K562 (cell line): ENCODE results near the gene UBE2J2. TPM values are rescaled to one million over a fixed set of nuclear protein-coding genes. Genes with fewer than 3 reads are reported as not detected.
"Not testable (repeated sequence)": the region's sequence is repeated elsewhere in the genome, so short reads cannot be mapped to it uniquely, and the experiment has no call there.

Experiments used
- ATAC-seq: fragments of 200-7000 bp; cut with Tn5 transposase; 3 replicates; pipeline ENCODE4 v1.9.1; 2020; ENCODE audit warnings: moderate library complexity
- BruUV-seq: library from RNA; stranded (reverse); fragments of 400-500 nt; replicated peaks from 2 replicates; lab custom pipeline; 2021; lab: Mats Ljungman, UMichigan
- CTCF ChIA-PET: fragments of 300-600 bp; formaldehyde crosslinking; extraction: SDS; loops from one replicate; lab custom pipeline; 2021; ENCODE audit warnings: low intra/inter-chr PET ratio; lab: Yijun Ruan, JAX
- POLR2A ChIA-PET: fragments of 300-600, 350-650 bp; sonication (Branson Sonifier 250); formaldehyde crosslinking; extraction: SDS; loops from one replicate; lab custom pipeline; 2021; ENCODE audit warnings: antibody characterized with exemption, inconsistent platforms; lab: Yijun Ruan, JAX
- DNase-seq, 4 experiments: peaks; one replicate each; pipeline versions ENCODE4 v3.0.0 to v3.0.0-alpha.2; 2011 to 2018; ENCODE audit warnings: low spot score in 3 of 4, mixed read lengths in 3 of 4; ENCODE audit errors: extremely low read depth in 1 of 4
- FAIRE-seq: peaks from 2 replicates; lab custom pipeline; 2011; peaks lifted over from hg19 to GRCh38; lab: Jason Lieb, UNC
- H2AFZ ChIP-seq: 2 replicates; pipeline ENCODE4 v1.6.0; 2011; ENCODE audit warnings: low read depth, low read length, control low read depth, inconsistent platforms
- H3K27ac ChIP-seq: fragments of 200-600 bp; 3 replicates; pipeline ENCODE4 v1.8.0; 2011; ENCODE audit warnings: low read depth, mild to moderate bottlenecking, control low read depth, inconsistent platforms, low read length, moderate library complexity, mixed read lengths; ENCODE audit errors: extremely low read depth
- H3K27me3 ChIP-seq, 2 experiments: fragments of 300-600 bp in 1 of 2; 2 replicates in 1 of 2; 3 replicates in 1 of 2; pipeline versions ENCODE4 v1.6.0 to v1.8.0; 2011; ENCODE audit warnings: inconsistent platforms in 2 of 2, low read length in 2 of 2, mild to moderate bottlenecking in 1 of 2, mixed read lengths in 1 of 2, moderate library complexity in 1 of 2; ENCODE audit not compliant: control insufficient read depth in 2 of 2, insufficient read depth in 2 of 2
- H3K36me3 ChIP-seq: fragments of 300-600 bp; 3 replicates; pipeline ENCODE4 v1.8.0; 2011; ENCODE audit warnings: mild to moderate bottlenecking, low read length, inconsistent platforms; ENCODE audit not compliant: control insufficient read depth, insufficient read depth
- H3K4me1 ChIP-seq, 2 experiments: fragments of 200-600 bp in 1 of 2; replicated peaks in 1 of 2; 2 replicates in 1 of 2; 3 replicates in 1 of 2; pipeline versions ENCODE4 v1.5.1 to v1.8.0; 2011; ENCODE audit warnings: inconsistent platforms in 2 of 2, low read length in 2 of 2, mild to moderate bottlenecking in 1 of 2, mixed read lengths in 1 of 2, moderate library complexity in 1 of 2; ENCODE audit not compliant: control insufficient read depth in 2 of 2, insufficient read depth in 2 of 2
- H3K4me2 ChIP-seq: 2 replicates; pipeline ENCODE4 v1.6.1; 2011; ENCODE audit warnings: low read length, control low read depth, inconsistent platforms, mixed read lengths; ENCODE audit not compliant: insufficient read depth
- H3K4me3 ChIP-seq: fragments of 200-600 bp; sonication (generic), shearing (Covaris generic); 2 replicates; pipeline ENCODE4 v1.5.1; 2016; ENCODE audit warnings: control low read depth, inconsistent platforms
- H3K79me2 ChIP-seq: fragments of 200-600 bp; 3 replicates; pipeline ENCODE4 v1.8.0; 2011; ENCODE audit warnings: low read length, inconsistent platforms; ENCODE audit not compliant: control insufficient read depth, insufficient read depth
- H3K9ac ChIP-seq, 2 experiments: 2 replicates each; pipeline versions ENCODE4 v1.6.0 to v1.6.1; 2011; ENCODE audit warnings: low read depth in 2 of 2, low read length in 2 of 2, control low read depth in 1 of 2, inconsistent platforms in 1 of 2, mild to moderate bottlenecking in 1 of 2, mixed read lengths in 1 of 2; ENCODE audit not compliant: insufficient read depth in 1 of 2
- H3K9me1 ChIP-seq: one replicate; pipeline ENCODE4 v1.6.0; 2011; ENCODE audit warnings: inconsistent platforms, mild to moderate bottlenecking, low read length, moderate library complexity; ENCODE audit not compliant: control insufficient read depth, insufficient read depth
- H3K9me3 ChIP-seq: replicated peaks from 2 replicates; pipeline ENCODE4 v1.5.1; 2011; ENCODE audit warnings: low read depth, low read length, inconsistent platforms; ENCODE audit not compliant: control insufficient read depth, insufficient read depth
- H4K20me1 ChIP-seq: replicated peaks from 2 replicates; pipeline ENCODE4 v1.6.1; 2011; ENCODE audit warnings: low read length, inconsistent platforms, mixed read lengths; ENCODE audit not compliant: control insufficient read depth, insufficient read depth
- CBX5 ChIP-seq: IDR thresholded peaks from 2 replicates; pipeline ENCODE4 v1.6.1; 2014; ENCODE audit warnings: low read depth, borderline replicate concordance
- DACH1 ChIP-seq: fragments of 450-650 bp; IDR thresholded peaks from 2 replicates; pipeline ENCODE4 v1.6.1; 2018; ENCODE audit not compliant: partially characterized antibody
- EP400 ChIP-seq: fragments of 450-650 bp; IDR thresholded peaks from 2 replicates; pipeline ENCODE4 v1.6.1; 2017; ENCODE audit warnings: antibody characterized with exemption, mild to moderate bottlenecking, moderate library complexity
- FOXJ3 ChIP-seq: sonication (generic); formaldehyde crosslinking; IDR thresholded peaks from 2 replicates; pipeline ENCODE4 v1.4.0; 2020; ENCODE audit warnings: mild to moderate bottlenecking, missing genetic modification reagents
- HIVEP1 ChIP-seq: fragments of 250-450 bp; sonication (Bioruptor Pico); IDR thresholded peaks from 2 replicates; pipeline ENCODE4 v1.4.0; 2020; ENCODE audit warnings: mild to moderate bottlenecking
- MAX ChIP-seq: sonication (generic); formaldehyde crosslinking; IDR thresholded peaks from 2 replicates; pipeline ENCODE4 v1.9.0; 2022; ENCODE audit warnings: mild to moderate bottlenecking, missing genetic modification reagents
- MYC ChIP-seq, 2 experiments: fragments of 250-450 bp in 1 of 2; sonication (Bioruptor Pico) in 1 of 2; IDR thresholded peaks; 2 replicates each; pipeline versions ENCODE4 v1.5.1 to v1.6.1; 2012 to 2021; ENCODE audit warnings: low read depth in 2 of 2, borderline replicate concordance in 1 of 2, improper control_type of control experiment in 1 of 2, low read length in 1 of 2, mild to moderate bottlenecking in 1 of 2, moderate library complexity in 1 of 2
- POLR2A ChIP-seq: fragments of 450-650 bp; conservative IDR thresholded peaks from 2 replicates; pipeline ENCODE4 v1.6.1; 2016
- SIN3A ChIP-seq, 2 experiments: fragments of 150-350 bp in 1 of 2; IDR thresholded peaks; 2 replicates each; pipeline ENCODE4 v1.6.1; 2011 to 2016; ENCODE audit warnings: borderline replicate concordance in 2 of 2, low read depth in 2 of 2, low read length in 2 of 2, mild to moderate bottlenecking in 2 of 2, moderate library complexity in 2 of 2; ENCODE audit not compliant: control insufficient read depth in 1 of 2
- SUPT5H ChIP-seq: fragments of 450-650 bp; IDR thresholded peaks from 2 replicates; pipeline ENCODE4 v1.6.1; 2016
- WGBS: fragments of 100-300 bp; shearing (Covaris generic); methylation state at CpG from one replicate; pipeline ENCODE4 v1.1.6; 2016; ENCODE audit warnings: low coverage, mixed read lengths; ENCODE audit not compliant: insufficient coverage; ENCODE audit errors: missing lambda C conversion rate; 5-methylcytosine and 5-hydroxymethylcytosine counted together
- in situ Hi-C: fragments of 300-500 bp; cut with MboI; formaldehyde crosslinking; loops from 4 replicates; pipeline ENCODE4 v1.15.0; 2018; ENCODE audit warnings: inconsistent platforms, mixed read lengths
- intact Hi-C: fragments of 100-400 bp; cut with micrococcal nuclease; formaldehyde crosslinking; loops from 2 replicates; pipeline ENCODE4 v1.14.2; 2022
- polyA plus RNA-seq, 8 experiments: library from polyadenylated mRNA; depleted of rRNA in 4 of 8; stranded (reverse) in 5 of 8; unstranded in 3 of 8; fragments of >200 nt; fragmentation: Nextera tagmentation in 2 of 8; fragmentation: Illumina TruSeq in 1 of 8; extraction: Ambion mirVana in 2 of 8; extraction: Trizol in 1 of 8; gene quantifications; 2 replicates each; pipeline versions ENCODE4 v1.2.1 to v1.2.3, GENCODE V29; 2011 to 2014; ENCODE audit warnings: inconsistent platforms in 1 of 8, missing spikeins in 1 of 8
- total RNA-seq, 7 experiments: library from RNA; depleted of rRNA in 6 of 7; stranded (reverse); fragments of >200 nt in 6 of 7; fragmentation: Illumina TruSeq in 2 of 7; extraction: Trizol in 2 of 7; gene quantifications; 2 replicates each; pipeline versions ENCODE4 v1.2.1 to v1.2.3, GENCODE V29; 2011 to 2021; ENCODE audit warnings: low replicate concordance in 1 of 7

UBE2J2 gene
- total and polyA plus RNA-seq, 9 of the 15 experiments (the other 6 are each of a cell fraction or from before 2014, with no cell fraction given): 0.93 to 112 (median 75.5) TPM

- Histone ChIP-seq H3K9me1 (peaks cover 13% of the 10 kb centered on the region), H3K36me3 (peaks cover 89% of the 10 kb centered on the region), H3K79me2 (peaks cover 43% of the 10 kb centered on the region), H3K4me1 (peaks cover 27 to 88% of the 10 kb centered on the region in 2 experiments), H4K20me1 (peaks cover 28% of the 10 kb centered on the region), H3K27ac (0 out of 3 replicates have a peak overlapping the region, but pooled peaks have one; percentile 10)
- H3K4me3 ChIP-seq, H3K27me3 ChIP-seq, H3K9ac ChIP-seq, H3K9me3 ChIP-seq, ATAC-seq, CTCF ChIA-PET, DNase-seq, H2AFZ ChIP-seq, in situ Hi-C loops, H3K4me2 ChIP-seq, intact Hi-C loops, BruUV-seq: not testable (repeated sequence)
- POLR2A ChIA-PET: interaction anchor here (0.8 kb wide), 1 partner anchor 22 kb away, joined by 3 read pairs; no protein-coding TSS in a partner anchor
- 90% methylated on average over 8 of the region's 8 CpGs for WGBS
- TF ChIP-seq SUPT5H: peak; percentile 57
- peak; percentile 41; the same call in 1 of the 2 replicates for TF ChIP-seq MAX (CRISPR knock-in tag)
- TF ChIP-seq POLR2A: peak; percentile 73
- TF ChIP-seq FOXJ3 (CRISPR knock-in tag): 0 out of 2 replicates have a peak, but pooled peaks have one; percentile 22
- peak; percentile 26 for FAIRE-seq
Measured at GRCh38 chr1:1316199-1316598, 42.5 kb upstream of the UBE2J2 start.

GRCh38 chr1:1315435-1315954, 41.8 kb upstream of the UBE2J2 start:
- H3K79me2 ChIP-seq: peaks cover 36% of the 10 kb centered on the region
- DNase-seq (peak; percentile 75 to 79 (median 78)), FAIRE-seq (peak; percentile 66), ATAC-seq (peak; percentile 62)
- H3K4me2 ChIP-seq: no peak overlapping the region; the same call in 1 of the 2 replicates
- H3K4me1 ChIP-seq: peaks cover 27 to 88% of the 10 kb centered on the region in 2 experiments
- no TSS peak for BruUV-seq
- H3K9me3 ChIP-seq: no peaks in the 10 kb centered on the region
- ChIA-PET POLR2A (interaction anchor here (0.6 to 1.3 kb wide), 4 partner anchors 8 to 37 kb away, joined by 3 to 5 read pairs (median 3); no protein-coding TSS in a partner anchor), CTCF (no interaction called here)
- H2AFZ ChIP-seq: no peak overlapping the region
- WGBS: 39% methylated on average over 8 of the region's 26 CpGs
- H3K27me3 ChIP-seq: no peaks in the 10 kb centered on the region
- H3K36me3 ChIP-seq: peaks cover 89% of the 10 kb centered on the region
- H3K27ac ChIP-seq: peak overlapping the region; percentile 64
- H3K9ac ChIP-seq: peak overlapping the region; percentile 13 to 84; a peak in 2 of 4 replicates
- intact Hi-C loops (no loop called here), in situ Hi-C loops (no loop called here)
- H3K4me3 ChIP-seq: no peak overlapping the region
- peaks cover 28% of the 10 kb centered on the region for H4K20me1 ChIP-seq
- peaks cover 13% of the 10 kb centered on the region for H3K9me1 ChIP-seq
- TF ChIP-seq CBX5 (no peak), DACH1 (no peak), EP400 (peak; percentile 28; the same call in 1 of the 2 replicates), SIN3A (IDR thresholded peaks at IDR 0.05; ENCODE audit: borderline replicate concordance in 2 of 2, control insufficient read depth in 1 of 2, low read depth in 2 of 2, low read length in 2 of 2) (0 out of 4 replicates have a peak, but pooled peaks of 1 of the 2 experiments have one; percentile 17), MYC (IDR thresholded peaks at IDR 0.05; ENCODE audit: low read depth, low read length) (peak; percentile 55), MYC (CRISPR knock-in tag; IDR thresholded peaks at IDR 0.05; ENCODE audit: borderline replicate concordance, low read depth) (no peak), HIVEP1 (peak; percentile 13; the same call in 1 of the 2 replicates)
